Endothelial cell of umbilical vein (primary cell): ENCODE data around the gene BSDC1. TPM values are rescaled to one million over a fixed set of nuclear protein-coding genes. Genes with fewer than 3 reads are reported as not detected.

Experiments
- BruUV-seq: library from RNA; stranded (reverse); fragments of 400-500 nt; replicated peaks from 2 replicates; lab custom pipeline; 2021; lab: Mats Ljungman, UMichigan
- CTCF ChIA-PET: fragments of 300-600, 350-600 bp; sonication (Branson Sonifier 250); formaldehyde crosslinking; loops from one replicate; lab custom pipeline; 2021; ENCODE audit warnings: antibody characterized with exemption, inconsistent platforms; lab: Charles Lee
- POLR2A ChIA-PET: fragments of 300-600, 350-600 bp; sonication (Branson Sonifier 250); formaldehyde crosslinking; loops from one replicate; lab custom pipeline; 2021; ENCODE audit warnings: antibody characterized with exemption, inconsistent platforms; lab: Charles Lee
- DNase-seq: peaks from one replicate; pipeline ENCODE4 v3.0.0-alpha.2; 2011; ENCODE audit warnings: low read depth, low spot score
- FAIRE-seq: peaks from 2 replicates; lab custom pipeline; 2011; peaks lifted over from hg19 to GRCh38; lab: Jason Lieb, UNC
- H2AFZ ChIP-seq: 2 replicates; pipeline ENCODE4 v1.6.0; 2012; ENCODE audit warnings: low read depth, low read length, control low read depth, inconsistent platforms
- H3K27ac ChIP-seq: 2 replicates; pipeline ENCODE4 v1.5.1; 2011; ENCODE audit warnings: low read depth, mild to moderate bottlenecking, control low read depth, low read length, moderate library complexity; ENCODE audit not compliant: insufficient read depth
- H3K27me3 ChIP-seq, 2 experiments: 2 replicates each; pipeline versions ENCODE4 v1.6.0 to v1.6.1; 2011; ENCODE audit warnings: low read length in 2 of 2, mixed read lengths in 1 of 2; ENCODE audit not compliant: control insufficient read depth in 2 of 2, insufficient read depth in 2 of 2
- H3K36me3 ChIP-seq, 2 experiments: 2 replicates in 1 of 2; 3 replicates in 1 of 2; pipeline ENCODE4 v1.5.1; 2011; ENCODE audit warnings: low read length in 2 of 2, mild to moderate bottlenecking in 1 of 2, moderate library complexity in 1 of 2; ENCODE audit not compliant: control insufficient read depth in 2 of 2, insufficient read depth in 2 of 2; ENCODE audit errors: extremely low read depth in 1 of 2
- H3K4me1 ChIP-seq: 3 replicates; pipeline ENCODE4 v1.5.1; 2011; ENCODE audit warnings: mild to moderate bottlenecking, low read length; ENCODE audit not compliant: control insufficient read depth, insufficient read depth; ENCODE audit errors: extremely low read depth
- H3K4me2 ChIP-seq: 2 replicates; pipeline ENCODE4 v1.6.1; 2011; ENCODE audit warnings: low read length, control low read depth, mixed read lengths; ENCODE audit not compliant: insufficient read depth
- H3K4me3 ChIP-seq, 3 experiments: fragments of 200-600 bp in 1 of 3; sonication (generic), shearing (Covaris generic) in 1 of 3; replicated peaks in 1 of 3; 2 replicates each; pipeline ENCODE4 v1.5.1; 2011 to 2016; ENCODE audit warnings: control low read depth in 3 of 3, low read length in 3 of 3, mild to moderate bottlenecking in 2 of 3, inconsistent platforms in 1 of 3, low read depth in 1 of 3, moderate library complexity in 1 of 3; ENCODE audit not compliant: insufficient read depth in 1 of 3
- H3K79me2 ChIP-seq: 2 replicates; pipeline ENCODE4 v1.6.0; 2012; ENCODE audit warnings: low read length, inconsistent platforms; ENCODE audit not compliant: control insufficient read depth, insufficient read depth
- H3K9ac ChIP-seq: replicated peaks from 2 replicates; pipeline ENCODE3; 2011; ENCODE audit warnings: low read length, control low read depth; ENCODE audit not compliant: insufficient read depth; ENCODE audit errors: extremely low read depth
- H3K9me1 ChIP-seq: replicated peaks from 3 replicates; pipeline ENCODE4 v1.6.0; 2011; ENCODE audit warnings: mild to moderate bottlenecking, low read length; ENCODE audit not compliant: control insufficient read depth, insufficient read depth; ENCODE audit errors: extremely low read depth
- H3K9me3 ChIP-seq: replicated peaks from 2 replicates; pipeline ENCODE4 v1.5.1; 2012; ENCODE audit warnings: low read length, inconsistent platforms; ENCODE audit not compliant: control insufficient read depth, insufficient read depth
- H4K20me1 ChIP-seq: replicated peaks from 2 replicates; pipeline ENCODE3; 2011; ENCODE audit warnings: mild to moderate bottlenecking, low read length; ENCODE audit not compliant: control insufficient read depth, insufficient read depth; ENCODE audit errors: extremely low read depth
- CTCF ChIP-seq, 2 donors: IDR thresholded peaks; 1 replicate in 1 of 2; 2 replicates in 1 of 2; pipeline ENCODE4 v1.5.1; 2011; ENCODE audit warnings: low read length in 2 of 2, mild to moderate bottlenecking in 2 of 2, moderate library complexity in 2 of 2, control low read depth in 1 of 2, inconsistent platforms in 1 of 2, low read depth in 1 of 2; ENCODE audit not compliant: insufficient read depth in 1 of 2; ENCODE audit errors: extremely low read depth in 1 of 2
- POLR2A ChIP-seq: IDR thresholded peaks from 2 replicates; pipeline ENCODE4 v1.6.1; 2012; ENCODE audit warnings: low read depth, mild to moderate bottlenecking, control low read depth, low read length
- dilution Hi-C: fragments of 300-500 bp; cut with MboI; formaldehyde crosslinking; loops from one replicate; pipeline ENCODE4 v1.15.0; 2019; ENCODE audit warnings: low sequenced_read_pairs; ENCODE audit not compliant: extremely low pct_ligation_motif_present
- intact Hi-C: fragments of 100-400 bp; cut with micrococcal nuclease; formaldehyde crosslinking; loops from one replicate; pipeline ENCODE4 v1.10.0; 2022
- polyA plus RNA-seq, 4 experiments: library from polyadenylated mRNA; depleted of rRNA in 3 of 4; stranded (reverse) in 3 of 4; unstranded in 1 of 4; fragments of >200 nt; gene quantifications; 2 replicates each; pipeline versions ENCODE4 v1.2.1 to v1.2.3, GENCODE V29; 2011 to 2012; ENCODE audit warnings: missing spikeins in 1 of 4
- total RNA-seq: library from RNA; stranded (reverse); gene quantifications from 2 replicates; pipeline ENCODE4 v1.2.3, GENCODE V29; 2021
- TF ChIP-seq, protein P1 (sequence below): IDR thresholded peaks from 2 replicates; pipeline ENCODE4 v1.6.1; 2011; ENCODE audit not compliant: insufficient read depth, insufficient read length

The BSDC1 gene
- total and polyA plus RNA-seq, 2 donors (not counting 3 experiments of a cell fraction or from before 2014, with no cell fraction given) = 44.3 to 64.6 TPM

DNA sequence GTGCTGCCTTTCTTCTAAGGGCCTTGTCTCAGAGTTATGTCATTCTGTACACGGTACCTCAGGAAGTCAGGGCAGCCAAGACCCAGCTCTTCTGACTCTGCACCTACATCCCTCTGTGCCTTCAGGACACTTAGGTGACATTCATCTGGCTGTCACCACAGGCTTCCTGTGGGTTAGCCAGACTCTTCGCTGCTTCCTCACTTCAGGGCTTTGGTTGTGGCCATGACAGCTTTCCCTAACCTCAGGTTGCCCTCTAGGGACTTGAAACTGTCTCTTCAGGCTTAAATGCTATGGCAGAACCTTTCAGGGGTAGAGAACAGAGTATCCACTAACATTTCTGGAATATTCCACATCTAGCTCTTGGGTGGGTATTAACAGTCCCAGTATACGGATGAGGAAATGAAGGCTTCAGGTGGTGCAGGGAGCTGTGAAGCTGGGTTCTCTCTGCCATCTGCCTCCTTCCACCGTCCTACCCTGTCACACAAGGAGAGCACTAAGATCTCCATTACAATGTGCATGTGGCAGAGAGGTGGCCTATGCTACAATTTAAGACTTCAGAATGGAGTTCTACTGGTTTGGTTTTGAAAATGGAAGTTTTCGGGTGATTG, 22.0 kb downstream of the BSDC1 start:
- BruUV-seq = no TSS peak
- no peaks in the 10 kb centered on the region for H3K4me1 ChIP-seq
- H4K20me1 ChIP-seq = no peaks in the 10 kb centered on the region
- FAIRE-seq (no peak), DNase-seq (no peak)
- POLR2A ChIA-PET = interaction anchor here (1.2 kb wide), 1 partner anchor 36 kb away, joined by 3 read pairs; the partner anchor contains the start of gene MARCKSL1
- no peak overlapping the region for H3K9ac ChIP-seq
- TF ChIP-seq, protein P1, sequence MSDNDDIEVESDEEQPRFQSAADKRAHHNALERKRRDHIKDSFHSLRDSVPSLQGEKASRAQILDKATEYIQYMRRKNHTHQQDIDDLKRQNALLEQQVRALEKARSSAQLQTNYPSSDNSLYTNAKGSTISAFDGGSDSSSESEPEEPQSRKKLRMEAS = no peak
- TF ChIP-seq POLR2A = peak; percentile 24
- CTCF ChIA-PET = interaction anchor here (1.1 to 1.8 kb wide), 4 partner anchors 20 to 157 kb away, joined by 5 to 9 read pairs (median 6); partner anchors contain the start of gene MARCKSL1
- H3K4me2 ChIP-seq = no peak overlapping the region
- no peaks in the 10 kb centered on the region for H3K27me3 ChIP-seq
- no peak overlapping the region for H3K4me3 ChIP-seq
- no peak overlapping the region for H2AFZ ChIP-seq
- H3K9me3 ChIP-seq = no peaks in the 10 kb centered on the region
- intact Hi-C loops = no loop called here
- dilution Hi-C loops = no loop called here
- peaks cover 21 to 40% of the 10 kb centered on the region in 2 experiments for H3K36me3 ChIP-seq
- no peaks in the 10 kb centered on the region for H3K9me1 ChIP-seq
- H3K79me2 ChIP-seq = no peaks in the 10 kb centered on the region
- no peak overlapping the region for H3K27ac ChIP-seq

- Histone ChIP-seq H3K79me2 (no peaks in the 10 kb centered on the region), H3K4me2 (no peak overlapping the region), H3K9me1 (no peaks in the 10 kb centered on the region), H3K27me3 (no peaks in the 10 kb centered on the region), H3K4me3 (no peak overlapping the region), H3K4me1 (no peaks in the 10 kb centered on the region), H3K36me3 (peaks cover 11 to 45% of the 10 kb centered on the region in 2 experiments), H2AFZ (no peak overlapping the region), H4K20me1 (no peaks in the 10 kb centered on the region), H3K9ac (no peak overlapping the region), H3K9me3 (no peaks in the 10 kb centered on the region), H3K27ac (no peak overlapping the region)
- intact Hi-C loops = no loop called here
- no peak for TF ChIP-seq CTCF (IDR thresholded peaks at IDR 0.05; ENCODE audit: extremely low read depth in 1 of 2, insufficient read depth in 1 of 2, low read depth in 1 of 2, low read length in 2 of 2)
- ChIA-PET CTCF (no interaction called here), POLR2A (no interaction called here)
- no peak for FAIRE-seq
- no TSS peak for BruUV-seq
- DNase-seq = no peak
- dilution Hi-C loops = no loop called here
Observed at GRCh38 chr1:32367912-32368635, 26.2 kb downstream of the BSDC1 start.
